AG10803 (cell line): Measurements from ENCODE around the gene EFCAB12.
"Not testable (repeated sequence)": the region's sequence is repeated elsewhere in the genome, so short reads cannot be mapped to it uniquely, and the experiment has no call there.

Source experiments
- DNase-seq: peaks from one replicate; pipeline ENCODE4 v3.0.0; 2010; ENCODE audit warnings: low read depth
- H3K4me3 ChIP-seq: 2 replicates; pipeline ENCODE4 v1.5.1; 2011; ENCODE audit warnings: mild to moderate bottlenecking, low read length, control low read depth
- TF ChIP-seq, protein P1 (sequence below): conservative IDR thresholded peaks from 2 replicates; pipeline ENCODE4 v1.5.1; 2011; ENCODE audit warnings: mild to moderate bottlenecking, low read length, control low read depth, inconsistent platforms

Gene EFCAB12

GRCh38 chr3:129371041-129371826 is 57.2 kb downstream of the EFCAB12 start:
- DNase-seq = no peak
- no peak overlapping the region for H3K4me3 ChIP-seq
- TF ChIP-seq, protein P1, sequence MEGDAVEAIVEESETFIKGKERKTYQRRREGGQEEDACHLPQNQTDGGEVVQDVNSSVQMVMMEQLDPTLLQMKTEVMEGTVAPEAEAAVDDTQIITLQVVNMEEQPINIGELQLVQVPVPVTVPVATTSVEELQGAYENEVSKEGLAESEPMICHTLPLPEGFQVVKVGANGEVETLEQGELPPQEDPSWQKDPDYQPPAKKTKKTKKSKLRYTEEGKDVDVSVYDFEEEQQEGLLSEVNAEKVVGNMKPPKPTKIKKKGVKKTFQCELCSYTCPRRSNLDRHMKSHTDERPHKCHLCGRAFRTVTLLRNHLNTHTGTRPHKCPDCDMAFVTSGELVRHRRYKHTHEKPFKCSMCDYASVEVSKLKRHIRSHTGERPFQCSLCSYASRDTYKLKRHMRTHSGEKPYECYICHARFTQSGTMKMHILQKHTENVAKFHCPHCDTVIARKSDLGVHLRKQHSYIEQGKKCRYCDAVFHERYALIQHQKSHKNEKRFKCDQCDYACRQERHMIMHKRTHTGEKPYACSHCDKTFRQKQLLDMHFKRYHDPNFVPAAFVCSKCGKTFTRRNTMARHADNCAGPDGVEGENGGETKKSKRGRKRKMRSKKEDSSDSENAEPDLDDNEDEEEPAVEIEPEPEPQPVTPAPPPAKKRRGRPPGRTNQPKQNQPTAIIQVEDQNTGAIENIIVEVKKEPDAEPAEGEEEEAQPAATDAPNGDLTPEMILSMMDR = no peak

GRCh38 chr3:129370248-129370964 is 58.0 kb downstream of the EFCAB12 start:
- TF ChIP-seq, protein P1 = no peak
- H3K4me3 ChIP-seq = no peak overlapping the region

GRCh38 chr3:129369711-129370110 is 58.7 kb downstream of the EFCAB12 start:
- TF ChIP-seq, protein P1 = no peak
- H3K4me3 ChIP-seq = no peak overlapping the region
- no peak for DNase-seq

More at GRCh38 chr3:129370248-129370964, 58.0 kb downstream of the EFCAB12 start:
- no peak for DNase-seq

GRCh38 chr3:129367821-129368220 is 60.6 kb downstream of the EFCAB12 start:
- no peak overlapping the region for H3K4me3 ChIP-seq
- no peak for DNase-seq
- TF ChIP-seq, protein P1 = no peak

DNA sequence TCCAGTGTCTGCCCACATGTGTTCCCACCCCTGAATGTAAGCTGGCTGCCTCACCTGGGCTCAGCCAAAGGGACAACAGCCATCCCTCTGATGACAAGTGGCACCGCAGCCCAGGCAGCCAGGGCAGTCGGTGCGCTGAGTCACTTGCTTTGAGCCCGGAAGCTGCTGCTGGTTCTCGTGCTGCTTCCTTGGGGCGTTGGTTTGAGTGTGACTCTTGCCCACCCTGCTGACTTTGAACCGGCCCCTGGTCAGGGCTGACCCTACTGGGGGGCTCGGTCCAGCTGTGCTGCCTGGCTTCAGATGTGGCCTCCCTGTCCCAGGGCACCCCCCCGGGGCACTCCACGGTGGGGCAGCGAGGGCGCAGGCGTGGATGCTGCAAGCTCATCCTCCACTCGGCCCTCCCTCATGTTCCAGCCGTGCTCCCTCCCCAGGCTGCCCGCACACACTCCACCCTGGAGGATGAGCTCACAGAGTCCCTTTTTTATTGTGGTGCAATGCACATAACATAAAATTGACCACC is 62.1 kb downstream of the EFCAB12 start:
- H3K4me3 ChIP-seq = no peak overlapping the region
- TF ChIP-seq, protein P1 = no peak
- no peak for DNase-seq

DNA sequence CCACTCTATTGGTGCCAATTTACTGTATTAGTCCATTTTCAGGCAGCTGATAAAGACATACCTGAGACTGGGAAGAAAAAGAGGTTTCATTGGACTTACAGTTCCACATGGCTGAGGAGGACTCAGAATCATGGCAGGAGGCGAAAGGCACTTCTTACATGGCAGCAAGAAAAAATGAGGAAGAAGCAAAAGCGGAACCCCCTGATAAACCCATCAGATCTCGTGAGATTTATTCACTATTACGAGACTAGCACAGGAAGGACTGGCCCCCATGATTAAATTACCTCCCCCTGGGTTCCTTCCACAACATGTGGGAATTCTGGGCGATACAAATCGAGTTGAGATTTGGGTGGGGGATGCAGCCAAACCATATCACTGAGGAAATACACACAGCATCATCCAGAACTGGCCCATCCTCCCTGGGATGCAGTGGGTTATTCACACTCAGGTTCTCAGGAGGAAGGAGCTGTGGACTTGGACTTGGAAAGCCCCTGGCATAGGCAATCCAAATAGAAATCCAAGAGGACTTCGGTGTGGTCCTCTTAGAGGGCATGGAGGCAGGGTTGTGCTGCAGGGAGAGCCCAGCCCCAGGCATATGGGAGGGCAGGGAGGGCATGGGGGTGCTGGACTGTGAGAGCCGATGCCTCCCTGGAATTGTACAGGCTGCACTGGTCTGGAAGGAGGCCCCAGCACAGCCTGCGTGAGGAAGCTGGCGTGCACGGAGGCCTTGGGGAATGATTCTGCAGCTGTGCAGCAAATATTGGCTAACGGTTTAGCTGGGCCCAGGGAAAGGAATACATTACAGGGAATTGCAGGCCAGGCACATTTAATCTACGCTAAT is 62.9 kb downstream of the EFCAB12 start:
- DNase-seq = no peak
- H3K4me3 ChIP-seq = no peak overlapping the region
- TF ChIP-seq, protein P1 = no peak

DNA sequence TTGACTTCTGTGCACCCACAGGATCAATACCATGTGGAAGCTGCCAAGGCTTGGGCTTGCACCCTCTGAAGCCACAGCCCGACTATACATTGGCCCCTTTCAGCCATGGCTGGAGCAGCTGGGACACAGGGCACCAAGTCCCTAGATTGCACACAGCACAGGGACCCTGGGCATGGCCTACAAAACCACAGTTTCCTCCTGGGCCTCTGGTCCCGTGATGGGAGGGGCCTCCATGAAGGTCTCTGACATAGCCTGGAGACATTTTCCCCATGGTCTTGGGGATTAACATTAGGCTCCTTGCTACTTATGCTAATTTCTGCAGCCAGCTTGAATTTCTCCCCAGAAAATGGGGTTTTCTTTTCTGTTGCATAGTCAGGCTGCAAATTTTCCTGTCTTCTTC is 63.6 kb downstream of the EFCAB12 start:
- not testable (repeated sequence) for H3K4me3 ChIP-seq, DNase-seq

DNA sequence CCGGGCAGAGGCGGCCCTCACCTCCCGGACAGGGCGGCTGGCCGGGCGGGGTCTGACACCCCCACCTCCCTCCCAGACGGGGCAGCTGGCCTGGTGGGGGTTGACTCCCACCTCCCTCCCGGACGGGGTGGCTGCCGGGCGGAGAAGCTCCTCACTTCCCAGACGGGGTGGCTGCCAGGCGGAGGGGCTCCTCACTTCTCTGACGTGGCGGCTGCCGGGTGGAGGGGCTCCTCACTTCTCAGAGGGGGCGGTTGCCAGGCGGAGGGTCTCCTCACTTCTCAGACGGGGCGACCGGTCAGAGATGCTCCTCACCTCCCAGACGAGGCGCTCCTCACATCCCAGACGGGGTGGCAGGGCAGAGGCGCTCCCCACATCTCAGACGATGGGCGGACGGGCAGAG is 65.1 kb downstream of the EFCAB12 start:
- not testable (repeated sequence) for H3K4me3 ChIP-seq, DNase-seq
